DMS79 (cell line): ENCODE measurements around the gene NKAIN2.
A peak's percentile ranks its signal among the peaks of the same experiment; 100 is the strongest.
"Not testable (repeated sequence)": the region's sequence is repeated elsewhere in the genome, so short reads cannot be mapped to it uniquely, and the experiment has no call there.

Experiments
- DNase-seq: peaks from one replicate; lab custom pipeline; 2025; lab: John Stamatoyannopoulos, UW

The NKAIN2 gene

DNA sequence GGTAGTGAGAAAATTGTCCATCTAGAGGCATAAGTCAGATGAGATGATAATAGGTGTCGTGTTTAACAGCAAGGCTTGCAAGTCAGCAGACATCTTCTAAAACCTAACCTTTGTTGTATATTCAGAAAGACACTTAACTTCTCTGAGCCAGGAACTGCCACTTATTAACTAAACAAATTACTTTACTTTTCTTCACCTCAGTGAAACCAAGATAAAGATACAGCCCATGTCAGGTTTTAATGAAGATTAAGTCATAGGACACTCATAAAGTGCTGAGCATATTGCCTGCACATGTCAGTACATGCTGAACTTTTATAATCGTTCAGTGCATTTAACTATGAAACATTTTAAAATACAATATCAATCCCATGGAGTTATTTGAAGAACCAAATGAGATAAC lies 286.8 kb downstream of the NKAIN2 start:
- DNase-seq, result no peak

- no peak for DNase-seq
Measured at GRCh38 chr6:124099520-124099919, 295.9 kb downstream of the NKAIN2 start.

- DNase-seq, result no peak
Measured at GRCh38 chr6:124110514-124110913, 306.8 kb downstream of the NKAIN2 start.

DNA sequence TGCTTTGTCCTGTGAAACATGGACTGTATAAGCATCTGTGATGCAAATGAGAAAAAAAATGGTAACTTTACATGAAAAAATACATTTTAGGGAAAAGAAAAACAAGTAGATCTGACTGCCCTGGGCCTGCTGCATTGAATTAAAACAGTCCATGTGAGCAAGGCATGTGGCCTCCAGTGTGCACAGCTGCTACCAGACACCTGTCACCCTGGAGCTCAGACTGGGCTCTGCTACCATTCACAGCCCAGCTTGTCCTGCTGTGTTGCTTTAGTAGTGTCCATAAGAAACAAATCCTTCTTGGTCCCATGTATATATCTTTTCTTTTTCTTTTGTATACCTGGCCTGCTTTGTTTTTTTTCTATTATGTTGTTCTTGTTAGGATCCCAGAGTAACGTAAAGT lies 315.9 kb downstream of the NKAIN2 start:
- DNase-seq, result peak; percentile 4

DNA sequence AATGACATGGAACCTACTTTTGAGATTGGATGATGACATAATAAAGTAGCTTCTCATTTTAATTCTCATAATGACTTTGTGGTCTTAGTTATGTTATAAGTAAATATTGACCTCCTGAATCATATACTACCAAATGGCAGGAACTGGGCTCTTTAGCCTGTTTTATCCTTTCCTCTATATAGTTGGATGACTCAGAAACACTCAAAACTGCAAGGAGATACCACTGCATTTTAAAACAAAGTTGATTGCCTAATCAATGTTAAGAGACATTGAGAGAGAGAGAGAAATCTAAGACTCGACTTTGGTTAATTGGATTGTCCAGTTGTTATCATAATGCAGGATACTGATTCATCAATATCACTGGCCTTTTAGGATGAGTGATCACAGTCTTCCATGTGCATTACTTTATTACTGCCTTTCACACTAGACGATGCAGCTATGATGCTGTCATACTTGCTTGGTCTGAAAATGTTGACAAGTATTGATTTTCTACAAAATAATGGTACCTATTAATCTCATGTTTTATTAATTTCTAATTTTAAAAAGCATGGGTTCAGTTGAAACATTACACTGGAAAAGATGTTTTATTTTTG lies 320.0 kb downstream of the NKAIN2 start:
- DNase-seq, result no peak

- DNase-seq, result no peak
Measured at GRCh38 chr6:124131259-124131658, 327.6 kb downstream of the NKAIN2 start.

- DNase-seq, result no peak
Measured at GRCh38 chr6:124131779-124132178, 328.1 kb downstream of the NKAIN2 start.

DNA sequence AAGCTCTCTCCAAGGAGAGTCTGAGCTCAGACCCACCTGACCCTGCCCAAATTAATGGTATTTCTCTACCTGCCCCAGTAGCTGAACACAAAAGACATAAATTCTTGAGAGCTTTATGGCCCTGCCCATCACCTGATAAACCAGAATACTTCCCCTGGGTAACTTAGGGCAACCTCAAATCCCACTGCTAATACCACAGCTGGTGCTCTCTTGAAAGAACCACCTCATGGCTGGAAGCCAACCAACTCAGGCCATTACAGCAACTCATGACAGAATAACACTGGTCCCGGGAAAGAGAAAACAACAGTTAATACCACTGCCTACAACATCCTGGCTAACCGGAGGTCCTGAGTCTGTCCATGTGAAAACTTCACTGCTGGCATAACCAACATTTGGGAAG lies 328.6 kb downstream of the NKAIN2 start:
- no peak for DNase-seq

GRCh38 chr6:124142852-124143251 lies 339.2 kb downstream of the NKAIN2 start:
- no peak for DNase-seq

DNA sequence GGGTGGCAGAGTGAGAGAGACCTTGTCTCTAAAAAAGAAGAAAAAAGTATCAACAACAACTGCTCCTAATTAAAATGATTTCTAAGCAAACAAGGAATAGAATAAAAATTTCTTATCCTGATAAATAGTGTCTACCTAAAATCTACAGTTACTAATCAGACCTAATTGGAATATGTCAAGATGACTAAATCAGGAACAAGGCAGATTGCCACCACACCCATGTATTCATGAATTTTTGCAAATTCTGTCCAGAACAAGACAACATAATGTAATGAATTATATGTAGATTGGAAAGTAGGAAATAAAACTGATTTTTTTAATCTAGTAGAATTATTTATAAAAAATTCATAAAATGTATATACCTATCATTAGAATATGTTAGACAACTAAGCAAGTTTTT lies 339.8 kb downstream of the NKAIN2 start:
- no peak for DNase-seq

- no peak for DNase-seq
Measured at GRCh38 chr6:124147621-124148020, 344.0 kb downstream of the NKAIN2 start.

DNA sequence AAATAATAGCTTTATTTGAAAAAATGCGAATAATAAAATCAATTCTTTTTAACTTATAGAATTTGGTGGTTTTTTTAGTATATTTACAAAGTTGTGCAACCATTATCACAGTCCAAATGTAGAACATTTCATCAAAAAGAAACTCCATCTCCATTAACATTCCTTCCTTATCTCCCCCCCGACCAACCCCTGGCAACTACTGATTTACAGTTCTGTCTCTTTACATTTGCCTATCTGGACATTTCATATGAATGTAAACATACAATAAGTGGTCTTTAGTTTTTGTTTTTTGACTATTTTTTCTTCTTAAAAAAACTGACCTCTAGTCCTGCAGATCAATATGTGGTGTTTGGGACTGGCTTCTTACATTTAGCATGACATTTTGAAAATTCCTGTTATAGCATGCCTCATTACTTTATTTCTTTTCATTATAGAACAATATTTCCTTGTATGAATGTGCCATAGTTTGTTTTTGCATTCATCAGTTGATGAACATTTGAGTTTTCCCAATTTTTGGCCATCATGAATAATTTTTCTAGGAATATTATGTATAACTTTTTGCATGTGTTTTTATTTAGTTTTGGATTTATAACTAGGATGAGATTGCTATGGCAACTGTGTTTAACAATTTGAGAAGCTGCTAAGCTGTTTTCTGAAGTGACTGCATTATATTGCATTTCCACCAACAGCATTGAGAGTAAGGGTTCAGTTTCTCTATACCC lies 344.7 kb downstream of the NKAIN2 start:
- DNase-seq, result no peak

DNA sequence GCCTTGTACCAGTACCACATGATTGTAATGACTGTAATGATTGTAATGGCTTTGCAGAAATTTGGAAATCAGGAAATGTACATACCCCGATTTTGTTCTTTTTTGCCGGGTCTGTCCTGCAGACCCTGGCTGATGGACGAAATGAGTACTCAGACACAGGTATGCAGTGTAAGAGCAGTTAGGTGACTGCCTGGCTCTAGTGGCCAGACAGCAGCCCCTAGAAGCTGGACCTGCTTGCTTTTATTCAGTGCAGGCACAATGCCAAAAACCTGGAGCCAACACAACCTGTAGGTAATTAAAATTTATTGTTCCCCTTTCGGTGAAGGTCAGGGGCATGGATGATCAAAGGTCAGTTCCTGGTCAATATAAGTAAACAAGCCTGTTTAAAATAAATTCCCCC lies 346.0 kb downstream of the NKAIN2 start:
- DNase-seq, result no peak

DNA sequence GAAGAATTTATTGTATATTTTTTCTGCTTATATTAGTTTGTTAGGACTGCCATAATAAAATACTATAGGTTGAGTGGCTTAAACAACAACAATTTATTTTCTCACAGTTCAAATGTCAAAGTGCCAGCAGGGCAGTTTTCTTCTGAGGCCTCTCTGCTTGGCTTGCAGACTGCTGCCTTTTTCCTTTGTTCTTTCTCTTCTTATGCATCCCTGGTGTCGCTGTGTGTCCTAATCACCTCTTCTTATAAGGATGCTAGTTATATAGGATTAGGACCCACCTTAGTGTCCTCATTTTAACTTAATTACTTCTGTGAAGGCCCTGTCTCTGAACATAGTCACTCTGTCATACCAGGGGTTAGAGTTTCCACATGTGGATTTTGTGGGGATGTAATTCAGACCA lies 354.4 kb downstream of the NKAIN2 start:
- DNase-seq, result no peak

GRCh38 chr6:124163676-124164075 lies 360.0 kb downstream of the NKAIN2 start:
- no peak for DNase-seq

GRCh38 chr6:124164343-124164742 lies 360.7 kb downstream of the NKAIN2 start:
- DNase-seq, result no peak

DNA sequence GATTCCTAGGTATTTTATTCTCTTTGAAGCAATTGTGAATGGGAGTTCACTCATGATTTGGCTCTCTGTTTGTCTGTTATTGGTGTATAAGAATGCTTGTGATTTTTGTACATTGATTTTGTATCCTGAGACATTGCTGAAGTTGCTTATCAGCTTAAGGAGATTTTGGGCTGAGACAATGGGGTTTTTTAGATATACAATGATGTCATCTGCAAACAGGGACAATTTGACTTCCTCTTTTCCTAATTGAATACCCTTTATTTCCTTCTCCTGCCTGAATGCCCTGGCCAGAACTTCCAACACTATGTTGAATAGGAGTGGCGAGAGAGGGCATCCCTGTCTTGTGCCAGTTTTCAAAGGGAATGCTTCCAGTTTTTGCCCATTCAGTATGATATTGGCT lies 363.6 kb downstream of the NKAIN2 start:
- not testable (repeated sequence) for DNase-seq

DNA sequence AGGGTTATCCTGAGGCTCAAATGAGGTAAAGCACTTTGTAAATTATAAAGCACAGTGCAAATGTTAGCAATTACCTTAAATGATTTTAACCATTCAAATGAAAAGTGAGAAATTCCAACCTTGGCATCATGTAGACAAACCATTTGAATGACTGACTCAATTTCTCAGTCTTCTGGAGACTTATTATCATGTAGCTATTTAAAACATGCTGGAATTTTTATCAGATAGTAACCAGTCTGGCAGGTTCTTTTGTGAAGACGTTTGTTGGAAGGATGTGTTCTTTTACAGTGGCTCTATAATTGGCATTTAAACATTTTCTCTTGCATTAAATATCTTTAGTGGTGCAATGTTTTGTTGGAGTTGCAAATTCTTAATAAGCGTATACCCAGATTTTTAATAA lies 386.6 kb downstream of the NKAIN2 start:
- no peak for DNase-seq

GRCh38 chr6:124193132-124193531 lies 389.5 kb downstream of the NKAIN2 start:
- DNase-seq, result no peak

DNA sequence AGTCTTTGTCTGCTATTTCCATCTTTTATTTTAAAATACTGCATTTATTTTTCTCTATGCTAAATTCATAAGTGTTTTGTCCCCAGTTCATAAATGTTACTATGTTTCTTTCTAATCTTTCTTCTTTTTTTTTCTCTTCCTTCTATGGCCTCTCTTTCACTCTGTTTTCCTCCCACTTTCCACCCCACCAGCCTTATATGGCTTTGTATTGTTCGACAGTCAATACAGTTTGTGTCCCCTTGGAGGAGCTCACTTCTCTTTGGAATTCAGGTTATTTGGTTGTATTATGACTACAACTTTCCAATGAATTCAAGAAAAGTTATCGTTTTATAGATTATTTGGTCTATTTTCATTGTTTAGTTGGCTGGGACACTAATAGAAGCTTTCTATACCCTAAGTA lies 393.5 kb downstream of the NKAIN2 start:
- no peak for DNase-seq

GRCh38 chr6:124199286-124199685 lies 395.6 kb downstream of the NKAIN2 start:
- no peak for DNase-seq

DNA sequence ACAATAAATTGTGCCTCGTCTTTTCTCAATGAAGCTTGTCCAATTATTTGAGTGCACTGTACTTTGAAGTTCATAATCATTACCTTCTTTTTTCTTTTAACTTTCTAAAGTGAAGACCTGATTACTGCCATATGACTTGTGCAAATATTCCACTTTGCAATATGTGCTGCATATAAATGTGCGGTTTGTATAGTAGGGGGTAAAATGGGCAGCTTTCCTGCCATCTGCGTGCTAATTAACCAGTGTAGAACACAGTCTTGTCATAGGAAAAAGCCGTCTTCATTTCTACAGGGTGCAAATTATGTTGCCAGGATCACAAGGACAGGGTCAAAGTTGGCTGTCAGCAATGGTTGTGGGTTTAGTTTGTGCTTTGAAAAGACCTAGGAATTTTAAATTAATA lies 397.0 kb downstream of the NKAIN2 start:
- no peak for DNase-seq

DNA sequence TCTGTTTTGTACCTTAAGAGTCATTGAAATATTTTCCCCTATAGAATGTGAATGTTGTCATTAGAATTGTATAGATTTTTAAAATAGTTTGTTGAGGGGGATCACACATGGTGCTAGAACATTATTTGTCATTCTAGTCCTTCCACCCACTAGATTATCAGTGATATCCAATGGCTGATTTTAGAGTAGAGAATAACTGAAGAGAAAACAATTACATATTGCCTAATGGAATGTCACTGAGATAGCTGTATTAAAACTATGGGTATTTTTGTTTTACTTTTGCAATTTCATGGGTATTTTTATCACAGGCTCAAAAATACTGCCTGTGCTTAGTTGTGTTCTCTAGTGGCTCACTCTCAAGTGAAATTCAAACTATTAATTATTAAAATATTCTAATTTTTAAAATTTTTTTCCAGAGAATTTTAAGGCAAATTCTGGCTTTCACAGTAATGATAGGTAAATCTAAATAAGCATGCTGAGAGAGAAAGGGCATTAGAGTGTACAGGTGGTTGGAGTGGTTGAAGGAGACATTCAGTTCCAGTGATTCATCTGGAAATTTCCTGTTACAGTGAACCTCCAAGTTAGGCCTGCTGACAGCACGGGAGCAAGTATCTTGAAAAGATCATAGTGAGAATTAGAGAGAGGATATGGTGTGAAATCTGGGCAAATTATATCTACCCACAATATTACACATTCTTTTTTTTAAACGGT lies 399.6 kb downstream of the NKAIN2 start:
- DNase-seq, result no peak

DNA sequence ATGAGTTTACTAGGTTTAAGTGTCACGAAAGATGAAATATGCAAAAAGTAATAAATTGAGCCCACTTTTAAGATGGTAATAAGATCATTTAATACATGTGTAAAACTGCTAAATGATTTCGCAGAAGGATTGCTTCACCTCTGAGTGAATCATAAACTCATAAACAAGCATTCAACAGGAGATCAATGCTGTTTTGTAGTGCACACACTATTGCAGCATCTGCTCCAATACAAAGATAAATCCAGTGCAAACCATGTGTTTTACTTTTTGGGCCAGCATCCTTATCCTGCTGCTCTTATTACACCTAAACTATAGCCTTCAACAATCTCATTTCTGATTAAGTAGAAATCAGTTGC lies 400.1 kb downstream of the NKAIN2 start:
- no peak for DNase-seq
